Mesendoderm (in vitro differentiated cells): ENCODE results near the gene CMTM1.
A peak's percentile ranks its signal among the peaks of the same experiment; 100 is the strongest.

Source experiments
- DNase-seq: peaks from one replicate; pipeline ENCODE4 v3.0.0; 2013
- H2AK5ac ChIP-seq: 2 replicates; pipeline ENCODE4 v1.6.1; 2013; ENCODE audit warnings: low read length, inconsistent platforms
- H2BK120ac ChIP-seq: 2 replicates; pipeline ENCODE4 v1.6.1; 2013; ENCODE audit warnings: low read depth, mild to moderate bottlenecking, low read length, moderate library complexity, mixed read lengths
- H2BK15ac ChIP-seq: replicated peaks from 2 replicates; pipeline ENCODE4 v1.6.1; 2013; ENCODE audit warnings: low read depth, mild to moderate bottlenecking, moderate library complexity
- H2BK5ac ChIP-seq: 2 replicates; pipeline ENCODE4 v1.6.1; 2013; ENCODE audit warnings: low read length, inconsistent platforms
- H3K18ac ChIP-seq: 2 replicates; pipeline ENCODE4 v1.6.1; 2013; ENCODE audit warnings: mild to moderate bottlenecking, low read length, mixed read lengths
- H3K23ac ChIP-seq: one replicate; pipeline ENCODE4 v1.6.1; 2013; ENCODE audit warnings: low read length
- H3K27ac ChIP-seq: 2 replicates; pipeline ENCODE4 v1.5.1; 2013; ENCODE audit warnings: low read depth, mild to moderate bottlenecking, inconsistent platforms, low read length, moderate library complexity
- H3K27me3 ChIP-seq: 2 replicates; pipeline ENCODE4 v1.6.1; 2013; ENCODE audit warnings: low read length, control low read depth, mild to moderate bottlenecking, inconsistent platforms; ENCODE audit not compliant: insufficient read depth, poor library complexity
- H3K36me3 ChIP-seq: 2 replicates; pipeline ENCODE4 v1.6.1; 2013; ENCODE audit warnings: low read length, inconsistent platforms; ENCODE audit not compliant: control insufficient read depth, insufficient read depth
- H3K4ac ChIP-seq: one replicate; pipeline ENCODE4 v1.6.1; 2013; ENCODE audit warnings: low read depth, mild to moderate bottlenecking, low read length, moderate library complexity
- H3K4me1 ChIP-seq: 2 replicates; pipeline ENCODE4 v1.6.1; 2013; ENCODE audit warnings: low read depth, low read length, inconsistent platforms; ENCODE audit not compliant: control insufficient read depth
- H3K4me2 ChIP-seq: 2 replicates; pipeline ENCODE4 v1.6.1; 2013; ENCODE audit warnings: low read length
- H3K4me3 ChIP-seq: 2 replicates; pipeline ENCODE4 v1.5.1; 2013; ENCODE audit warnings: mild to moderate bottlenecking, low read length
- H3K56ac ChIP-seq: one replicate; pipeline ENCODE4 v1.6.1; 2013; ENCODE audit warnings: low read length
- H3K79me1 ChIP-seq: 2 replicates; pipeline ENCODE4 v1.6.1; 2013; ENCODE audit warnings: low read length, inconsistent platforms
- H3K79me2 ChIP-seq: 2 replicates; pipeline ENCODE4 v1.6.1; 2013; ENCODE audit warnings: mild to moderate bottlenecking, low read length; ENCODE audit not compliant: control insufficient read depth, insufficient read depth
- H3K9ac ChIP-seq: 2 replicates; pipeline ENCODE4 v1.6.1; 2013; ENCODE audit warnings: low read length, inconsistent platforms
- H4K5ac ChIP-seq: one replicate; pipeline ENCODE4 v1.6.1; 2013; ENCODE audit warnings: low read length
- H4K8ac ChIP-seq: one replicate; pipeline ENCODE4 v1.6.1; 2013; ENCODE audit warnings: low read depth, mild to moderate bottlenecking, control low read depth, low read length, moderate library complexity
- WGBS: extraction: QIAGEN DNeasy Blood & Tissue Kit; methylation state at CpG from one replicate; pipeline ENCODE4 v1.1.7; 2013; ENCODE audit warnings: low lambda C conversion rate, missing lambda C conversion rate; ENCODE audit not compliant: insufficient coverage; ENCODE audit errors: extremely low coverage; 5-methylcytosine and 5-hydroxymethylcytosine counted together

CMTM1 gene

DNA sequence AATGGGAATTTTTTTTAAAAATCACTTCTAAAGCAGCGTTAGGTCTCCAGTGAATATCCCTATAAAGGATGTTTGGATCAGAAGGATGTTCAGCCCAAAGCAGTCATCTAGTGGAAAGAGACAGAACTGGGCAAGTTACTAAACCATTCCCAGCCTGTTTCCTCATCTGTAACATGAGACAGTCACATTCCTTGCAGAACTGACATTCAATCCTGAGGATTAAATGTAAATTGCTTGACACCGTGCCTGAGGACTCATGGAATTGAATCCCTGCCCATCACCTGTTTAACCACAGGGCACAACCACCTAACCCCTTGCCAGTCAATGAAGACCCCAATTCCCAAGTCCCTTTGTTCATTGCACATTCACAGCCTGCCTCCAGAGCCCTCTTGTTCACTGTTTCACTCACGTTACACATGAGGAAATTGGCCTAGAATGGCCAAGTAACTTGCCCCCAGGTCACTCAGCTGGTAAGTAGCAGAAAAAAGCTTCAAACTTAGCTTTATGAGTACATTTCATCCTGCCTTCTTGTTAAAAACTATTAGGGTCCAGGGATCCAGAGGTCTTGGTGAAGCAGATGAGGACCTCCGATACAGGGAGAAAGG is 14.5 kb downstream of the CMTM1 start:
- Histone ChIP-seq H3K4me2 (no peak overlapping the region), H3K4ac (no peak overlapping the region), H4K8ac (no peak overlapping the region), H4K5ac (no peak overlapping the region), H3K9ac (no peak overlapping the region), H3K27ac (no peak overlapping the region), H3K4me3 (no peak overlapping the region), H3K27me3 (peaks cover 3% of the 10 kb centered on the region), H3K18ac (no peak overlapping the region), H2BK120ac (no peak overlapping the region), H2BK5ac (no peak overlapping the region), H2BK15ac (no peak overlapping the region), H3K36me3 (no peaks in the 10 kb centered on the region), H2AK5ac (no peak overlapping the region), H3K56ac (no peak overlapping the region), H3K79me2 (no peaks in the 10 kb centered on the region), H3K4me1 (no peaks in the 10 kb centered on the region), H3K23ac (no peak overlapping the region), H3K79me1 (no peaks in the 10 kb centered on the region)
- WGBS: no CpG with 5 or more reads among the region's 4 CpGs
- DNase-seq: peak; percentile 83

DNA sequence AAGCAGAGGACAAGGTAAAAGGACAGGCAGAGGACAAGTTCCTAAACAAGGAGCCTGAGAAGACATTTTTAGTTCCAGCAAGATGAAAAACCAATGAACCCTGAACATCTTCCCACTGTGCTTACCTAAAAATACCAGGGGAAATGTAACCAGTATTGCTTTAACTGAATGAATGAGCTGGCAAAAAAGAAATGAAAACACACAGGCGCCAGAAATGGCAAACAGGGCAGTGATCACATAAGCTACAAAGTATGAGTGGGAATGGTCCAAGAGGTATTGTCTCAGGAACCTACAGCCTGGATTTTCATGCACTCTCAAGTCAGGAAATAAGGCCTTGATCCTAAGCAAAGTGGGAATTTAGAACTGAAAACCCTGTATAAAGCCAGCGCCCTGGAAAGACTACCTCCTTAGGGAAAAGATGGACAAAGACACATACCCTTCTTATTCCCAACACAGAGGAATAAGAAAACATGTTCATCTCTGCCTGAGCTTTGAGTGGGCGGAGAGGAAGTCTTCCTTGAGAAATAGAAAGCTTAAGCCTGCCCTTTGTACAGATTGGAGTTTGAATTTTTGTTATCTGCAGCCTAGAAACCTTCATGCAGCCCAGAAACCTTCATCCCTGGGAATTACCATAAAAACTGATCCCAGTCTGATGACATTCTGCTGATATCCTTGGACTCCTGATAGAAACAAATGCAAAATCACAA is 15.2 kb downstream of the CMTM1 start:
- H3K4me3 ChIP-seq: no peak overlapping the region
- no peak overlapping the region for H3K56ac ChIP-seq
- no peak overlapping the region for H2BK5ac ChIP-seq
- H4K5ac ChIP-seq: no peak overlapping the region
- H3K23ac ChIP-seq: no peak overlapping the region
- no peak overlapping the region for H2BK120ac ChIP-seq
- no peak overlapping the region for H3K27ac ChIP-seq
- no peak overlapping the region for H4K8ac ChIP-seq
- no peak overlapping the region for H2AK5ac ChIP-seq
- no peaks in the 10 kb centered on the region for H3K79me2 ChIP-seq
- DNase-seq: no peak
- WGBS: no CpG with 5 or more reads among the region's 3 CpGs
- no peaks in the 10 kb centered on the region for H3K36me3 ChIP-seq
- H2BK15ac ChIP-seq: no peak overlapping the region
- H3K9ac ChIP-seq: no peak overlapping the region
- no peak overlapping the region for H3K18ac ChIP-seq
- peaks cover 3% of the 10 kb centered on the region for H3K27me3 ChIP-seq
- H3K4me1 ChIP-seq: no peaks in the 10 kb centered on the region
- H3K4me2 ChIP-seq: no peak overlapping the region
- no peak overlapping the region for H3K4ac ChIP-seq
- H3K79me1 ChIP-seq: no peaks in the 10 kb centered on the region

GRCh38 chr16:66585481-66586239 is 19.4 kb downstream of the CMTM1 start:
- Histone ChIP-seq H4K8ac (no peak overlapping the region), H3K4ac (no peak overlapping the region), H2AK5ac (no peak overlapping the region), H3K9ac (no peak overlapping the region), H4K5ac (no peak overlapping the region), H3K56ac (no peak overlapping the region), H2BK15ac (no peak overlapping the region), H3K4me2 (no peak overlapping the region), H2BK120ac (no peak overlapping the region), H3K18ac (no peak overlapping the region), H3K27ac (no peak overlapping the region), H2BK5ac (no peak overlapping the region), H3K4me3 (no peak overlapping the region), H3K27me3 (no peaks in the 10 kb centered on the region), H3K36me3 (no peaks in the 10 kb centered on the region), H3K79me2 (no peaks in the 10 kb centered on the region), H3K4me1 (no peaks in the 10 kb centered on the region), H3K79me1 (no peaks in the 10 kb centered on the region), H3K23ac (no peak overlapping the region)
- DNase-seq: no peak
- no CpG with 5 or more reads among the region's 10 CpGs for WGBS

DNA sequence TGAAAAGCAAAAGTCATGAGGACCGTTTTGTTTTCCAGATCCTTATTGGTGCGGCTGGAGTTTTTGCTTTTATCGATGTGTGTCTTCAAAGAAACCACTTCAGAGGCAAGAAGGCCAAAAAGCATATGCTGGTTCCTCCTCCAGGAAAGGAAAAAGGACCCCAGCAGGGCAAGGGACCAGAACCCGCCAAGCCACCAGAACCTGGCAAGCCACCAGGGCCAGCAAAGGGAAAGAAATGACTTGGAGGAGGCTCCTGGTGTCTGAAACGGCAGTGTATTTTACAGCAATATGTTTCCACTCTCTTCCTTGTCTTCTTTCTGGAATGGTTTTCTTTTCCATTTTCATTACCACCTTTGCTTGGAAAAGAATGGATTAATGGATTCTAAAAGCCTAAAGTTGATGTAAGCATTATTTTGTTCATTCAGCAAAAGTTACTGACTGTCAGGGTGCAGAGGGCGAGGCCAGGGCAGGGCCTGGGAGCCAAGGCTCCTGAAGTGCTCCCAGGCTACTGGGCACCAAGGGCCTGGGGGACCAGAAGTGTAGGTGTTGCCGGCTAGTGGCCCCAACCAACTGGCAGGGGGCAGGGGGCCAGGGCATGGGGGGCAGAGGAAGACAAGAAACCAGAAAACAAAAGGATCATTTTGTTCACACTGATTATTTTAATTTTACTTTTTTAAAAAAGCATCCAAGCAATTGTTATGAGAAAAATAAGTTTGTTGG is 21.8 kb downstream of the CMTM1 start:
- H3K27ac ChIP-seq: no peak overlapping the region
- no peaks in the 10 kb centered on the region for H3K79me1 ChIP-seq
- no peaks in the 10 kb centered on the region for H3K4me1 ChIP-seq
- H2BK15ac ChIP-seq: no peak overlapping the region
- H3K79me2 ChIP-seq: no peaks in the 10 kb centered on the region
- H2AK5ac ChIP-seq: no peak overlapping the region
- no peak overlapping the region for H3K4me2 ChIP-seq
- no peaks in the 10 kb centered on the region for H3K27me3 ChIP-seq
- no peak overlapping the region for H2BK120ac ChIP-seq
- no peak overlapping the region for H3K56ac ChIP-seq
- H3K23ac ChIP-seq: no peak overlapping the region
- no peak for DNase-seq
- no peak overlapping the region for H3K18ac ChIP-seq
- no CpG with 5 or more reads among the region's 7 CpGs for WGBS
- H4K5ac ChIP-seq: no peak overlapping the region
- H2BK5ac ChIP-seq: no peak overlapping the region
- H3K36me3 ChIP-seq: no peaks in the 10 kb centered on the region
- no peak overlapping the region for H4K8ac ChIP-seq
- no peak overlapping the region for H3K4ac ChIP-seq
- no peak overlapping the region for H3K4me3 ChIP-seq
- H3K9ac ChIP-seq: no peak overlapping the region

DNA sequence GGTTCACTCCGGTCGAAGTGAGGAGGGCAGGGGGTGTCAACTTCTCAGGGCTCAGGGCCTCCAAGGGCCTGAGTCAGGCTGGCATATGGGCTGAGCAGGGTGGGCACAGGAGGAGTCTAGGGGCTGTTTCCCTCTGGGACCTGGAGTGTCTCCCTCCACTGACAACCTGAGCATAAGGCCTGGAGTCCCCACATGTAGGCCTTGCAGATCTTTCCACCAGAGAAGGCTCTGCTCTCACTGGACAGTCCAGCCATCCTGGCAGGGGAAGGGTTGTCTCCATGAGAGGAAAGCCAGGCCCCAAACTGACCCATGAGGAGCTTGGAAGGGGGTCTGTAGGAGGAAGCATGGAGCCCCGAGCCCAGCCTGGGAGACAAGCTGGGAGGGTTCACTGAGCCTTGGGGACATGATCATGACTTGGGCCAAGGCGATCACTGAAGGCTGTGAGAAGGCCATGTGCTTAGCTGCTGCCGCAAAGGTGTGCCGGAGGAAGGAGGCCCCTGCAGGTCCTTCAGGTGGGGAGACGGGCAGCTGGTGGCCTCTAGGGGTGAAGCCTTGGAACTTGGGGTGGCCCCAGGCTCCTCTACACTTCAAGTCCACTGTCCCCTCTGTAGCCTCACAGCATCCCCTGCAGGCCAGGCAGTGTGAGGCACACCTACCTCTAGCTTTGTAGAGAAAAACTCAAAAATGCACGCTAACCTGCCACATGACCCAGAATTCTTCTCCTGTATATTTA is 22.9 kb downstream of the CMTM1 start:
- Histone ChIP-seq H2AK5ac (no peak overlapping the region), H3K4me3 (no peak overlapping the region), H3K27me3 (no peaks in the 10 kb centered on the region), H4K5ac (no peak overlapping the region), H3K23ac (no peak overlapping the region), H3K27ac (no peak overlapping the region), H2BK5ac (no peak overlapping the region), H3K79me1 (no peaks in the 10 kb centered on the region), H3K4me2 (no peak overlapping the region), H4K8ac (no peak overlapping the region), H3K18ac (no peak overlapping the region), H3K9ac (no peak overlapping the region), H3K79me2 (no peaks in the 10 kb centered on the region), H3K4me1 (no peaks in the 10 kb centered on the region), H3K4ac (no peak overlapping the region), H3K56ac (no peak overlapping the region), H2BK15ac (no peak overlapping the region), H2BK120ac (no peak overlapping the region), H3K36me3 (no peaks in the 10 kb centered on the region)
- peak; percentile 66 for DNase-seq
- no CpG with 5 or more reads among the region's 8 CpGs for WGBS
